ENCODE measurements around the gene NTSR1.

Gene NTSR1

GRCh38 chr20:62738025-62738881 lies 29.6 kb downstream of the NTSR1 start:
- TF ChIP-seq CTCF (IDR thresholded peaks at IDR 0.05) (no peak), ZFX (IDR thresholded peaks at IDR 0.05; ENCODE audit: borderline replicate concordance) (no peak)
- no peak overlapping the region for H3K27ac ChIP-seq

GRCh38 chr20:62739067-62739466 lies 30.4 kb downstream of the NTSR1 start:
- no peak overlapping the region for H3K27ac ChIP-seq
- TF ChIP-seq ZFX (IDR thresholded peaks at IDR 0.05; ENCODE audit: borderline replicate concordance) (no peak), CTCF (IDR thresholded peaks at IDR 0.05) (no peak)

GRCh38 chr20:62739581-62740285 lies 31.1 kb downstream of the NTSR1 start:
- TF ChIP-seq CTCF (IDR thresholded peaks at IDR 0.05), result no peak
- TF ChIP-seq ZFX (IDR thresholded peaks at IDR 0.05; ENCODE audit: borderline replicate concordance), result no peak
- H3K27ac ChIP-seq, result no peak overlapping the region

GRCh38 chr20:62740286-62741141 lies 31.9 kb downstream of the NTSR1 start:
- no peak for TF ChIP-seq CTCF (IDR thresholded peaks at IDR 0.05)
- no peak for TF ChIP-seq ZFX (IDR thresholded peaks at IDR 0.05; ENCODE audit: borderline replicate concordance)
- no peak overlapping the region for H3K27ac ChIP-seq

GRCh38 chr20:62741191-62741691 lies 32.6 kb downstream of the NTSR1 start:
- no peak overlapping the region for H3K27ac ChIP-seq
- TF ChIP-seq ZFX (IDR thresholded peaks at IDR 0.05; ENCODE audit: borderline replicate concordance), result no peak
- TF ChIP-seq CTCF (IDR thresholded peaks at IDR 0.05), result no peak

GRCh38 chr20:62741701-62742491 lies 33.3 kb downstream of the NTSR1 start:
- TF ChIP-seq CTCF (IDR thresholded peaks at IDR 0.05), result no peak
- no peak for TF ChIP-seq ZFX (IDR thresholded peaks at IDR 0.05; ENCODE audit: borderline replicate concordance)
- no peak overlapping the region for H3K27ac ChIP-seq
